ENCODE results near the gene PKN3.

PKN3 gene

GRCh38 chr9:128688501-128689292, 13.6 kb upstream of the PKN3 start, which contains the start of gene SET (continued):
- TF ChIP-seq POU6F1 (CRISPR knock-in tag; IDR thresholded peaks at IDR 0.05; ENCODE audit: borderline replicate concordance, low read depth) (no peak), CSRNP3 (CRISPR knock-in tag; IDR thresholded peaks at IDR 0.05) (no peak)

GRCh38 chr9:128689293-128689774, 13.0 kb upstream of the PKN3 start:
- no peak for TF ChIP-seq ZC3H10 (CRISPR knock-in tag; IDR thresholded peaks at IDR 0.05)
- no peak for TF ChIP-seq ZFP30 (CRISPR knock-in tag; IDR thresholded peaks at IDR 0.05)
- no peak for TF ChIP-seq SNAI2 (CRISPR knock-in tag; IDR thresholded peaks at IDR 0.05)
- TF ChIP-seq BACH2 (CRISPR knock-in tag; IDR thresholded peaks at IDR 0.05; ENCODE audit: borderline replicate concordance): no peak
- no peak for TF ChIP-seq TOX (CRISPR knock-in tag; IDR thresholded peaks at IDR 0.05; ENCODE audit: borderline replicate concordance)
- TF ChIP-seq TCF4 (CRISPR knock-in tag; IDR thresholded peaks at IDR 0.05; ENCODE audit: borderline replicate concordance): no peak
- no peak for TF ChIP-seq GLIS3 (CRISPR knock-in tag; IDR thresholded peaks at IDR 0.05)
- TF ChIP-seq ZNF565 (CRISPR knock-in tag; conservative IDR thresholded peaks at IDR 0.05; ENCODE audit: low read depth): no peak
- TF ChIP-seq CSDC2 (CRISPR knock-in tag; IDR thresholded peaks at IDR 0.05): no peak
- TF ChIP-seq PPARA (CRISPR knock-in tag; IDR thresholded peaks at IDR 0.05; ENCODE audit: borderline replicate concordance): no peak
- no peak for TF ChIP-seq ZNF70 (CRISPR knock-in tag; IDR thresholded peaks at IDR 0.05)
- no peak for TF ChIP-seq TSHZ2 (CRISPR knock-in tag; IDR thresholded peaks at IDR 0.05)
- TF ChIP-seq RARB (CRISPR knock-in tag; IDR thresholded peaks at IDR 0.05): no peak
- peak; percentile 34 for ATAC-seq

- ATAC-seq: peak; percentile 6; the same call in 1 of the 3 replicates
- TF ChIP-seq BACH2 (CRISPR knock-in tag; IDR thresholded peaks at IDR 0.05; ENCODE audit: borderline replicate concordance) (no peak), ZNF565 (CRISPR knock-in tag; conservative IDR thresholded peaks at IDR 0.05; ENCODE audit: low read depth) (no peak), TOX (CRISPR knock-in tag; IDR thresholded peaks at IDR 0.05; ENCODE audit: borderline replicate concordance) (no peak), CSDC2 (CRISPR knock-in tag; IDR thresholded peaks at IDR 0.05) (no peak), GLIS3 (CRISPR knock-in tag; IDR thresholded peaks at IDR 0.05) (no peak), ZFP30 (CRISPR knock-in tag; IDR thresholded peaks at IDR 0.05) (no peak), TSHZ2 (CRISPR knock-in tag; IDR thresholded peaks at IDR 0.05) (no peak), ISL1 (CRISPR knock-in tag; IDR thresholded peaks at IDR 0.05) (no peak), ZC3H10 (CRISPR knock-in tag; IDR thresholded peaks at IDR 0.05) (no peak), ZNF70 (CRISPR knock-in tag; IDR thresholded peaks at IDR 0.05) (no peak), POU6F1 (CRISPR knock-in tag; IDR thresholded peaks at IDR 0.05; ENCODE audit: borderline replicate concordance, low read depth) (no peak), RARB (CRISPR knock-in tag; IDR thresholded peaks at IDR 0.05) (no peak), ZFP3 (CRISPR knock-in tag; IDR thresholded peaks at IDR 0.05) (no peak), ZNF8 (CRISPR knock-in tag; IDR thresholded peaks at IDR 0.05) (no peak), ARNTL (CRISPR knock-in tag; IDR thresholded peaks at IDR 0.05; ENCODE audit: borderline replicate concordance, low read depth) (no peak), PPARA (CRISPR knock-in tag; IDR thresholded peaks at IDR 0.05; ENCODE audit: borderline replicate concordance) (no peak)
Measured at GRCh38 chr9:128689820-128690683, 12.3 kb upstream of the PKN3 start.
